Fibroblast of skin of back (primary cell): ENCODE results near the gene FAM184B.

Experiments
- DNase-seq: peaks from one replicate; pipeline ENCODE4 v3.0.0-alpha.2; 2013

FAM184B gene

DNA sequence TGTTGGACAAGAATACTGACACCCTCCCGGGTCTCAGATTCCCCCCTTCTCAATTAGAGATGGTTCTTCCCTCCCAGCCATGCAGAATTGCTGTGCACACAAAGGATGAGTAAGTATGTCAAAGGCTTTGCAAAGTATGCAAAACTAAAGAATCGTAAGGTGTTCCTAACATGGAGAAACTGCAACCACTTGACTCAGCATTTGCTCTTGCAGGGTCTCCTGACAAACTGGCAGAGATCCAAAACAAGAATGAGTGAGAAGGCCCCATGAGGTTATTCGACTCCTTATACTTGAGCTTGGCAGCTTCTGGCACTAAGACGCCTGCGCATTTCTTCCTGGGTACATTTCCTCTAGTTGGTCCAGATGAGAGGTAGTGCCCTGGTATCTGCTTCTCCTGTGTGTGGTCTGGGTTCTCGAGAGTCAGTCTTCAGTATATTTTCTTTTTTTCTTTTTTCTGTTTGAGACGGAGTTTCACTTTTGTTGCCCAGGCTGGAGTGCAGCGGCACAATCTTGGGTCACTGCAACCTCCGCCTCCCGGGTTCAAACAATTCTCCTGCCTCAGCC is 8.2 kb downstream of the FAM184B start:
- no peak for DNase-seq

DNA sequence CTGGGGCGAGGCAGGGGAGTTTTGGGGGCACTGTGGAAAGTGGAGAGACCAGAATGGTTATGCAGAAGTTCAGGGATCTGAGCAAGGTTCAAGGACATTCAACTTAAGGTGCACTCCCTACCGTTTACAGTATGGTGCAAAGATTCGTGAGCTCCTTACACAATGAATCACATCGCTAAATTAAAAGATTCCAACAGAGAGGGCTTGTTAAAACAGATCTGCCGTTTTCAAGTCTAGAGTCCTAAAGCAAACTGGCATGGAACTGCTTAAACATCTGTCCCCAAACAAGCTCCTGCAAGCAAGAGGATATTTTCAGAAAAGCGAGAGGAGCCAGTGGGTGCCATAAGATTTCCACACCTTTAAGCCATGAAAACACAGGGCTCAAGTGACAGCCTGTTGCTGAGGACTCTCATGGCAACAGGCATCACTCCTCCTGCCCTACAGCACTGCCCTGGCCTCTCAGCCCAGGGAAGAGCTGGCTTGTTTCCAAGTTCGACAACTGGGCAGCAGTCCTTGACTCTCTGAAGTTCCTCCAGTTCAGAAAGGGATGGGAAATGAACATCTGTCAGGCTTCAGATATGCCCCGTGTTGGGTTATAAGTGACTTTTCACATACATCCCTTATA is 10.0 kb downstream of the FAM184B start:
- no peak for DNase-seq

DNA sequence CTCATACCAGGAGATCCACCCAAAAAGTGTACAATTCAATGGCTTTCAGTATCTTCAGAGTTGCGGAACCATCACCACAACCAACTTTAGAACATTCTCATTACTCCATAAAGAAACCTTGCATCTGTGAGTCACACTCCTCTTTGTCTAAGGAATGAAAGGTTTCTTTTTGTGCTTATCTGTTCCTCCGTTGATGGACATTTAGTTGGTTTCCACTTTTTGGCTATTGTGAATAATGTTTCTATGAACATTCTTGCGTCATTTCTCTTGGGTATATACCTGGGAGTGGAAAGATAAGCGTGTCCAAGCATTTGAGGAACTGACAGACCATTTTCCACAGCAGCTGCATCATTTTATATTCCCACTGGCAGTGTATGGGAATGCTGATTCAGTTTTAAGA is 10.6 kb downstream of the FAM184B start:
- DNase-seq, result no peak

DNA sequence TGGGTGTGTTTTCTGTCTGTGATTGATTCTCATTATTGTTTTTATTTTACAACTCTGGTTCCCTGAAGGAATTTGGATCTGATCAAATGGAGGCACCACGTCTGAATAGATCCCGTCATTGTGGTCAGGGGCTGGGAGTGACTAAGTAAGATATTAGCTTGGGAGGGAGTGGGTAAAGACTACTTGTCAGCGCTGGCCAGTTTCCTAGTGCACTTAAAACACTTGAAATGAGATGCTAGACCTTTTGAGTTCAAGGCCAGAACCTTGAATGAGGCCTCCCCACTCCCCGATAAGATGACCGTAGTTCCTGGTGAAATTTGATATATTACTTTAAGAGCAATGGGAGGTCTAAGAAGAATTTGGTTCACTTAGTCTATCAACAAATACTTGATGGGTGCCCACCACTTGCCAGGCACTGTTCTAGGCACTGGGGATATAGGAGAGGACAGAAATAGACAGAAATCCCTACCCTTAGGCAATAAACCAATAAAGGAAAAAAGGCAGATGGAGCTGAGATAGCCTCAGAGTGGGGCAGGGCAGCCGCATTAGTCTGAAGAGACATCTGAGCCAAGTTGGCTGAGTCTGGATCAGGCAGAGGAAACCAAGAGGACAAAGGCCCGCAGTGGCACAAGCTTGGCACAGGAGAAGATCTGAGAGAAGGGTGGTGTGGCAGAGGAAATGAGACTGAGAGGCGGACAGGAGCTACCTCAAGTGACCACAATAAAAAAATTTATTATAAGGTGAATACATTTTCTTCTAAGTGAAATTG is 11.8 kb downstream of the FAM184B start:
- DNase-seq, result no peak

DNA sequence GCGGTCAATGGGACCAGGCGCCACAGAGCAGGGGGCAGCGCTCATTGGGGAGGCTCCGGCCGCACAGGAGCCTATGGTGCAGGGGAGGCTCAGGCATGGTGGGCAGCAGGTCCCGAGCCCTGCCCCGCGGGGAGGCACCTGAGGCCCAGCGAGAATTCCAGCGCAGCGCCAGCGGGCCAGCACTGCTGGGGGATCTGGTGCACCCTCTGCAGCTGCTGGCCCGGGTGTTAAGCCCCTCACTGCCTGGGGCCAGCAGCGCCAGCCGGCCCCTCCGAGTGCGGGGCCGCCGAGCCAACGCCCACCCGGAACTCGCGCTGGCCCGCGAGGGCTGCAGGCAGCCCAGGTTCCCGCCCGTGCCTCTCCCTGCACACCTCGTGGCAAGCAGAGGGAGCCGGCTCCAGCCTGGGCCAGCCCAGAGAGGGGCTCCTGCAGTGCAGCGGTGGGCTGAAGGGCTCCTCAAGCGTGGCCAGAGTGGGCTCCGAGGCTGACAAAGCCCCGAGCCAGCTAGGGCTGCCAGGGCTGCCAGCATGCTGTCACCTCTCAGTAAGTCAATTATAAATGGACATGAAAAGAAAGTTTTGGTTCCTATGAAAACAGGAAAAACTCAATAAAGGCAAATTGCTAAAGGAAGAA is 14.5 kb downstream of the FAM184B start:
- no peak for DNase-seq

DNA sequence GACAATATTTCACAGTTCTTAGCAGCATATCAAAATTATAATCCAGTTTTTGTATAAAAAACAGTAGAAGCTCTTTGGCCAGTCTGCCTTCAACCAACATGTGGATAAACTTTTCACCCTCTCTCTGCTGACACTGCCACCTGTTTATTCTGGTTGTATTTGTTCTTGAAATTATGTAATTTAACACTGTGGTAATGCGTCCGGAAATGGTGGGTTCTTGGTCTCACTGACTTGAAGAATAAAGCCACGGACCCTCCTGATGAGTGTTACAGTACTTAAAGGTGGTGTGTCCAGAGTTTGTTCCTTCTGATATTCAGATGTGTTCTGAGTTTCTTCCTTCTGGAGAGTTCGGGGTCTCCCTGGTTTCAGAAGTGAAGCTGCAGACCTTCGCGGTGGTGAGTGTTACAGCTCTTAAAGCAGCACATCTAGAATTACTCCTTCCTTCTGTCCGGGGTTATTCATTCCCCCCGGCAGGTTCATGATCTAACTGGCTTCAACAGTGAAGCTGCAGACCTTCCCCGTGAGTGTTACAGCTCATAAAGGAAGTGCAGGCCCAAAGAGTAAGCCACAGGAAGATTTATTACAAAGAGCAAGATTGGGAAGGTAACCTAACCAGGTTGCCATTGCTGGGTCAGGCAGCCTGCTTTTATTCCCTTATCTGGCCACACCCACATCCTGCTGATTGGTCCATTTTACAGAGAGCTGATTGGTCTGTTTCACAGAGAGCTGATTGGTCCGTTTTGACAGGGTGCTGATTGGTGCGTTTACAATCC is 15.7 kb downstream of the FAM184B start:
- no peak for DNase-seq

DNA sequence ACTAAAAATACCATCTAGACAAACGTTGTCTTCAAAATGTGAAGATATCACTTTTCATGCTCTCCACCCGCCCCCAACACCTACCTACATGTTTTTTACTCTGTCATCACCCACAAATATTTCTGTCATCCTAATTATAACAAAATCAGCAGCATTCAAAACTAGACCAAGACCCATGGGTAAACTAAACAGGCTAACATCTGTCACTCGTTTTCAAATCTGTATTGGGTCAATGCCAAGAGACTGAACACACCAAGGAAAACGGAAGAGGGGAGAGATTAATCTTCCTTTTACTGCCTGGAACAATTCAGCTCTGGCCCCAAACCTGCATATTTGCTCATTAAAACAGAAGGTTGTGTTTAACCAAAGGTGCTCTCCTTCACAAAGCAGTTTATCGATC is 17.5 kb downstream of the FAM184B start:
- no peak for DNase-seq

DNA sequence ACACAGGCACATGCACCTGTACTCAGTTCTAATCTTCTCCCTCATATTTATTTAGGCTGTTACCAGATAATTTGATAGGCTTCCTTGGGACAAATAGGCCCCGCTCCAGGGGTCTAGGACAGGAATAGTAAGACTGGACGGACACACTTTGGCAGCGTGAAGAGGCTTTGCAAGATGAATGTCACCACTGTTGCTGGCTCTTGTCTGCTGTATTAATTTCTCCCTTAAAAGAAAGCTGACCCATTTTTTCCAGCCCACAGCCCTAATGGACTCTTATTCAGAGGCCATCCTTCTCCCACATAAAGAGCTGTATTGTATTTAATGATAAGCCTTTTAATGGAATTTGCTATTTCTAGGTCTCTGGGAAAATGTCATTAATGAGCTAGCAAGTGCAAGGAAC is 18.0 kb downstream of the FAM184B start:
- no peak for DNase-seq

DNA sequence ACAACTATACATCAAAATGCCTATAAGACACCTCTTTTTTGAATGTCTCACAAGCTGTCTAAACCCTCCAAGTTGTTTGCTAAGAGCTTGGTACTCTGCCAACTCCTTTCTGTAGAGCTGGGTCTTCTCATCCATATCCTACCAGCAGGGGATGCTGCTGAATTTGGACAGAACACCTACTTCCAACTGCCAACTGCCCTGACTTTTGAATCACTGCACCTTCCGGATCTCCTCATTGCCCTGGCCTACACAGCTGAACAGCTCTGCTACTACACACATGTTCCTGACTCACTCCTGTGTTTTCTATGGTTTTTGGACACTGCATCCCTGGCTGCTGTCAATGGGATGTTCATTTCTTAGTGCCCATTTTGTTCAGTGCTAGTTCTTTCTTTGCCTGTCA is 18.7 kb downstream of the FAM184B start:
- DNase-seq, result no peak

DNA sequence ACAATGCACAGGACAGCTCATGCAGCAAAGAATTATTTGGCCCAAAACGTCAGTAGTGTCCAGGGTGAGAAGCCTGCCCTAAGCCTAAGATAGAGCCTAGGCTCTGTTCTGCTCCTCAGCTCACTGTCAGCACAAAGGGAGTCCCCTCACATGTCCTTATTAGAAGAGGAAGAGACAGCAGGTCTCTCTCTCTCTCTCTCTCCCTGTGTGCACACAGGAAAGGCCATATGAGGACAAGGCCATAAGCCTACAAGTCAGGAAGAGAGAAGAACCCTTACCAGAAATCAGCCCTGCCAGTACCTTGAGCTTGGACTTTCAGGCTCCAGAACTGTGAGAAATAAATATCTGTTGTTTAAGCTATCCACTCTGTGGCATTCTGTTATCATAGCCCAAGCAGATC is 20.4 kb downstream of the FAM184B start:
- DNase-seq, result no peak

DNA sequence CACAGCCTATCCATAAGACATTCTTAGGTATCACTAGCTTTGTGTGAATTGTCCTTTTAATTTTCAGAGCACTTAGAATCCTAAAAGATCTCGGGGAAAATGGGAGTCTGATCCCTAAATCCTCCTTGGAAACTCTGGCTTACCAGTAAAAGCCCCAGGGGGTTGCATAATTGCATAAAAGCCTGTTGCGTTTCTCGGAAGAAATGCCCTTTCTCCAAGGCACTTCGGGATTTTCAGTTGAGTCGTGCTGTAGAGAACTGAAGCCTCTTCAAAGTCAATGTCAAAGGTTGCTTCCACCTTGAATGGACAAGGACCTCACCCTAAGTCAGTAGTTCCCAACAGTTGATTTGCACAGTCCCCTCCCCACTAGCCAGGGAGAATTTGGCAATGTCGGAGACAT is 20.8 kb downstream of the FAM184B start:
- DNase-seq, result no peak

DNA sequence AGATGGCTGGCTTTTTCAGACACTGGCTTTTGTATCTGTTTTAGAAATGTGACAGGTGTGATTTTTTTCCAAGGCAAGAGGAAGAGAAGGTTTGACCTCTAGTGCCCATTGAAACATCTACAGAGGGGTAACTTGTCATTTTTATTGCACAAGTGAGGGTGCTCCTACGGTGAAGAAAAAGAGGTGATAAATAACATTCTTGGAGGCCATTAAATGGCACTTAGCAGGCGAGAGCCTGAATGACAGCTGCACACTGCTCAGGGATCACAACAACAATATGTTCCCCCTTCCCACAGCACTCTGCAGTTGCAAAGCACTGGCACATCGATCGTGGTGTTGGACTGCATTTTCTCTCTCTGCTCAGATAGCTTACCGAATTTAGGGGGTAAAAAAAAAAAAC is 22.9 kb downstream of the FAM184B start:
- no peak for DNase-seq

DNA sequence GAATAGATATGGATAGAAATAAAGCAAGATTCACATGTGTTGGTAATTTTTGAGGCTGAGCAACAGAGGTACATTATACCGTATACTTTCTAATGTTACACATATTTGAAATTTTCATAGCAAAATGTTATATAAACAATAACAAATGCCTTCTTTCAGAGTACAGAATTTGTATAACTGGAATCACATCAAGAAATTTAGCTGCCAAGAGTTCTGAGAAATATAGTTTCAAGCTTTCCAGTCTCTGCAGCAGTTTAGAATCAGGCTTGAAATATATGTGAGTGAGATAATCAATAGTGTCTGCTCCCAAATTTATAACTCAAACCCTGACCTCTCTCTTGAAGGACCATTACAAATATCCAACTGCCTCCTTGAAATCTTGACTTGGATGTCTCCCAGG is 23.8 kb downstream of the FAM184B start:
- no peak for DNase-seq

DNA sequence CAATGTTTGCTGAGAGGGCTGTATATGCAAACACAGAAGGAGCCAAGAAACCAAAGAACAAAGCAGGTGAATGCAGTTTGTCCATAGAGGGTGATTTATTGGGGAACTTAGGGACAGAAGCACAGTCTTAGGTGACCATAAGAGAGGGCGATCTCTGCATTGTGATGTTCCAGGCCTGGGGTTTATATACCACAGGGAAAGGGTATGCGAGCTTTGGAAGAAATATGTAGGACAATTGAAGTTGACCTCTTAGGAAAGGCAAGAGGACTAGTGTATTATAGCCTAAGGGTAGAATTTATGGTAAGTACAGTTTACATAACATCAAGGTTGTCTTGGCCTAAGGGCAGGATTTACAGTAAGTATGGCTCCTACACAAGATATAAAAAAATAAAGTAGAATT is 27.8 kb downstream of the FAM184B start:
- no peak for DNase-seq

DNA sequence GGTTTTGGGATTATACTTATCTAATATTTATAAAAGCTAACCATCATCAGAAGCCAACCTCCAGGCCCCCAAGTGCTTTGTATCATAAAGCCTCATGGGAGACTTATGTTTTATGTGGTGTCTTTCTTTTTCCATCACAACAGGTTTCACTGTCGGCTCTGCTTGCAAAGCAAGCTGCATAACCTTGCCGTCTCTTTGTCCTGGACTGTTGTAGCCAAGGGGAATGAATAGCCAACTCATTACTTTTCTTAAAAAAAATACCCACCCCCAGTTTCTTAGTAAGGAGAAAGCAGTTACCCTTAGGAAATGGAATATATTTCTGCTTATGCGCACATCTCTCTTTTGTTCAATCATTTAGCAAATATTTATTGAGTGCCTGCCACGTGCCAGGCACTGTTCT is 40.7 kb downstream of the FAM184B start:
- no peak for DNase-seq

DNA sequence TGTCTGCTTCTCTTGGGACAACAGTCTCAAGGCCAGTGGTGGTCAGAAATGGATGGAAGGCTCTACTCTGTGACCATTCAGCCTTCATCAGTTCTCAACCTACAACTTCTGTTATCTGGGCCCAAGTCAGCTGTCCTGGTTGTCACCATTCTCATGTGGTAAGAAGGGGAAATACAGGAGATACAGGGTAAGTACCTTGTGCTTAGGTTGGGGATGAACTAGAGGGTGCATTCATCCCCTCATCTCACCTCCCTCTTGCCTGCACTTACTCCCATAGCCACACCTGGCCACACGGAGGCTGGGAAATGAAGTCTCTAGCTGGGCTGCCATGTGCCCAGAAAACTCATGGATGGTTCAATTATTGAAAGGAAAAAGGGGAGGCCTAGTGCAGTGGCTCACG is 44.9 kb downstream of the FAM184B start:
- no peak for DNase-seq

DNA sequence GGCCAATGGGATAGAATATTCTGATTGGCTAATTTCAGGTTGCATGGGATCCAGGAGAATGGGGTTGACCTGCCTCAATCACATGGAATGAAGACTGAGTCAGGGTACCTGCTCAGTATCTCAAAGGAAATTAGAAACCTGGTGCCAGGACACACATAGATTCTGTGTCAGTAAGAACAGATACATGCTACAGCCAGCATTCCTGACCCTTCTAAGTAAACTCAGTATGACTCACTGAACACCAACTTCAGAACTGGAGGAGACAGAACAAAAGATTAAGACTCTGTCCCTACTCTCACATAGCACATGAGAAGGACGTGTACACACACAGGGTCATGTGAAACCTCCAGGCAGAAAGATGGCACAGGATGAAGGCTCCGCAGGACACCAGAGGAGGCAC is 54.5 kb downstream of the FAM184B start:
- DNase-seq, result peak; percentile 15

DNA sequence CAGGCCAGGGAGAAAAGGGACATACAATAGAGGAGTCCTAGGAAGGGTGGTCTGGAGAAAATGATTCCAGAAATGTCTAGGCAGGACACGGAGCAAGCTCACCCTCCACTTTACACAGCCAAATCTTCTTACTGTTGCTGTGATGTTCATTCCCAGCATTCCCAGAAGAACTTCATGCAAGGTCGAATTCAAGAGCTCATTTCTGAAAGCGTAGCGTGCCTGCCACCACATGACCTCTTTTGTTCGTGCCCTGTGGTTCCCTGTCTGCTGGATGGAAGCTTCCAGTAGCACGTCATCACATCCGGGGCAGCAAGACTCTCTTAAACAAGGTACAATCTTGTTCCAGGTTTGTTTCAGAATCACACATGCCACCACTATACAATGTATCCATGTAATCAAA is 57.8 kb downstream of the FAM184B start:
- DNase-seq, result no peak

DNA sequence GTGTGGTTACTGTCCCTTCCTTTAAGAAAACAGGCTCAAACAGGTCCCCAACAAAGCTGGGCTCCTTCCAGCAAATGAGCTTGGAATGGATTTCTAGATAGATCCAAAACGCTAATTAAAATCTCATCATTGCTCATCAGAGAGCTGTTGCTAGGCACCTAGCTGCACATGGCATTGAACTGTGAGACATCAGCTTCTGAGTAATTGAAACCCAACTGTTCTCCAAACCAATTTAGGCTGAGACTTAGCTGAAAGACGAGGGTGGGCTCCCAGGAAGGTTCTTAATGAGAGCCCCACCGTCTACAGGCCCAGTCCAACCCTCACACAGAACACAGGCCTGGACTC is 59.1 kb downstream of the FAM184B start:
- no peak for DNase-seq

DNA sequence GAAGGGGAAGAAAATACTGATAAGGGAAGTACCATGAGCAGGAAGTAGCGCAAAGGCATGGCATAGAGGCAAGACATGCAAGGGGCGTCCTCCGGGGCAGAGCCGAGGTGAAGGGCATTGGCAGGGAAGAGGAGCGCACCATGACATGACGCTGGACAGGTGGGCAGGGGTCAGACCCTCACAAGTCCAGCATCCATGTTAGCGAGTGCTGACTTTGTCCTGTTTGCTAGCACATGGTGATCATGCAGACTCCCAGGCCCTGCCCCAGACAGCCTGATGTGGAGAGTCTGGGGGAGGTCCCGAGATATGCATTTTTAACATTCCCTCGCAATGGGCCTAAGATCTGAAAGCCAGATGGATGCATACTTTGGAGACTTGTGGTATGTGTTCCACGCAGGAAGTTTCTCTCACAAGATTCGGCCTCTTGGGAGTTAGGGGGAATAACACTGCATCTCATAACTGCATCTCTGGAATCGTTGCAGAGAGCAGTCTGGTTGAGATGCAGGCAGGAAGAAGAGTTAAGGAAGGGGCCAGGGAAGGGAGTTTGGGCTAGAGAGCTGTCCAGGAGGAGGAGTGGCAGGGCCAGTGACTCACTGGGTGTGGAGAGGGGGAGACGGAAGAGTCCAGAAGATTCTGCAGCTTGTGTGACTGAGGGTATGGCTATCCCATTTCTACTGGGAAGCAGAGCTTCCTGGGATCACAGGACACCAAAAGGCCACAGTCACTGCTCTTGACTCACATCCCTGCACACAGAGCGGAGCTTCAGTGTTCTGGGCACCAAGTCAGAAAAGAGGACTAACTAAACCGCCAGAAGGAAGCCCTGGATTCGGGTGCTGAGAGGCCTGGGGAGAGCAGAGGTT is 59.7 kb downstream of the FAM184B start:
- peak; percentile 90 for DNase-seq

DNA sequence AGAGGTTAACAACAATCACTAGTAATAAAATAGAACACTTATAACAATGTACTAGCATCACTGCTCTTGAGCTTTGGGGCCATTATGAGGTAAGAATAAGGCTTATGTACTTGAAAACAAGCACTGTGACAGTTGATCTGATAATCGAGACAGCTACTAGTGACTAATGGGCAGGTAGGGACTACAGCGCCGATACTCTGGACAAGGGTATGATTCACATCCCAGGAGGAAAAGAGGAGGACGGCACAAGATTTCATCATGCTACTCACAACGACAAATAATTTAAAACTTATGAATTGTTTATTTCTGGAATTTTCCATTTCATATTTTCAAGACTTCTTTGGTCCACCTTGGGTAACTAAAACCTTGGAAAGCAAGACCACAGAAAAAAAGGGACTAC is 62.3 kb downstream of the FAM184B start:
- no peak for DNase-seq

DNA sequence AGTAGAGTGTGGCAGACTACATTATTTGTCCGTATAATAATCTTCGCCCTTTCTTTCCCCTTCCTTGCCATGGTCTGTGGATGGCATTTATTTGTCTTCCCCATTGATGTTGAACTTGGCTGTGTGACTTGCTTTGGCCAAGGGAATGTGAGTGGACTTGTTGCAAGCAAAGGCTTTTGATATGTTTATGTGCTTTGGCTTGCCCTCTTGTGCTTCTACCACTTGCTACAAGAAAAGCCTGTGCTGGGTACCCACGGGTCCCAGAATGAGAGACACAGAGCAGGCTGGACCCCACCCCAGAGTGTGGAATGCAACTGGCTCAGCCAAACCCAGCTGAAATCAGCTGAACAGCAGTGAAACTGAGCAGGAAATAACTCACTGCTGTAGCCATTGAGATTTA is 63.0 kb downstream of the FAM184B start:
- DNase-seq, result no peak
